HG03064 (cell line): ENCODE measurements around the gene CFAP300.
A peak's percentile ranks its signal among the peaks of the same experiment; 100 is the strongest.

ENCODE experiments used
- ATAC-seq: cut with Tn5 transposase; IDR thresholded peaks from one replicate; pipeline ENCODE4 v1.9.1; 2021; ENCODE audit warnings: low read depth; ENCODE audit not compliant: unreplicated experiment

The CFAP300 gene

DNA sequence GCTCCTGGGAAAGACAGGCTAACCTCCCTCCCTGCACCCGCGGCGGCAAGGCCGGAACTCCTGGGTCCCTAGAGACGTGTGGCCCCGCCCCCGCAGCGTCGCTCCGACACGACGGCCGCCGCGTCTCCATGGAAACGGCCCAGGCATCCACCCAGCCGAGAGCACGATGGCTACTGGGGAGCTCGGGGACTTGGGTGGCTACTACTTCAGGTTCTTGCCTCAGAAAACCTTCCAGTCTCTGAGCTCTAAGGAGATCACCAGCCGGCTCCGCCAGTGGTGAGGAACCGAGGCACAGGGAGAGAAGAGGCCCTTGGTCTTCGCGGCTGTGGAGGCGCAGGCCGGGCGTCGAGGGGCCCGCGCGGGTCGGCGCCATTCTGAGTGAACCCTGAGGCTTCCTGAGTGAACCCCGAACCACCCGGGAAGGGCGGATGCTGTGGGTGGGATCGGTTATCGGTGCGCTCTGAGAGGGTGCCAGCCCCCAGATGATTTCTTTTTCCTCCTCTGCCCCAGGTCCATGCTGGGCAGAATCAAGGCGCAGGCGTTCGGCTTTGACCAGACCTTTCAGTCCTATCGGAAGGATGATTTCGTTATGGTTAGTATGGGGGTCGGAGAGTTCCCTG, at the start of gene CFAP300:
CFAP300 (plus strand) TSS at position 133 of the 620 bp plus-strand sequence; CDS start at position 167, 34 bp downstream.
- no peak for ATAC-seq

DNA sequence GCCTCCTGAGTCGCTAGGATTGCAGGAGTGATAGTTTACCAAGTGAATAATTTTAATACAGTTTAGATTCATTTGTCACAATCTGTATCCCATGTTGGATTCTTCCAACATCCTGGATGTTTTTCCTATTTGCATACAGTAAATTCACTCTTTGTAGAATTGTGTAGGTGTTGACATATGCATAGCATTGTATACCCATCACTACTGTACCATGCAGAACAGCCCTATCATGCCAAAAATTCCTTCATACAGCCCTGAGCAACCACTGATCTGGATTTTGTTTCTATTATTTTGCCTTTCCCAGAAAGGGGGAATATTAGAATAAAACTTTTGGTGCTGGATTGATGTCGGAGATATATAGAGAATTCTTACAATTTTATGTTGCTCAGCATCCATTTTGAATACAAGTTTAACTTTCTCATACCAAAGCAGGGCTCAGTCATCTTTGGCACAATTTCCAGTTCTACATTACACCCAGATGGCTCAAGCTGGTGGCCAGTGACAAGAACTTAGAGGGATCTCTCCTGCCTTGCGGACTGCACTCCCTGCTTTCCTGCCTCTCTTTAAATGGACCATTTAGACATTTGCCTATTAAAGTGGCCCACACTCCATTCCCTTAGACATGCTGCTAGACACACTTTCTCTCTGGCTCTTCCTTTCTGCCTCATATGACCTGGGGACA, 45.4 kb upstream of the CFAP300 start:
- ATAC-seq, result no peak

GRCh38 chr11:102004220-102004619, 43.0 kb upstream of the CFAP300 start:
- no peak for ATAC-seq

DNA sequence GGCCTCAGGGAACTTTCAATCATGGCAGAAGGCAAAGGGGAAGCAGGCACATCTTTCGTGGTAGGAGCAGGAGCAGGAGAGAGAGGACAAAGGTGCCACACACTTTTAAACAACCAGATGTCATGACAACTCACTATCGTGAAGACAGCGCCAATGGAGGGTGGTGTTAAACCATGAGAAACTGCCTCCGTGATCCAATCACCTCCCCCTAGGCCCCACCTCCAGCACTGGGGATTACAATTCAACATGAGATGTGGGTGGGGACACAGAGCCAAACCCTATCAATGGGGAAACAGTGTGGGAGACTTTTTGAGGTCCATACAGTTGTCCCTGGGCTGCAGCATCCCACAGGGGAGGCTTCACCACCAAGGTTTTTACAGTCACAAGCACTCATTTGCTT, 41.9 kb upstream of the CFAP300 start:
- ATAC-seq, result no peak

DNA sequence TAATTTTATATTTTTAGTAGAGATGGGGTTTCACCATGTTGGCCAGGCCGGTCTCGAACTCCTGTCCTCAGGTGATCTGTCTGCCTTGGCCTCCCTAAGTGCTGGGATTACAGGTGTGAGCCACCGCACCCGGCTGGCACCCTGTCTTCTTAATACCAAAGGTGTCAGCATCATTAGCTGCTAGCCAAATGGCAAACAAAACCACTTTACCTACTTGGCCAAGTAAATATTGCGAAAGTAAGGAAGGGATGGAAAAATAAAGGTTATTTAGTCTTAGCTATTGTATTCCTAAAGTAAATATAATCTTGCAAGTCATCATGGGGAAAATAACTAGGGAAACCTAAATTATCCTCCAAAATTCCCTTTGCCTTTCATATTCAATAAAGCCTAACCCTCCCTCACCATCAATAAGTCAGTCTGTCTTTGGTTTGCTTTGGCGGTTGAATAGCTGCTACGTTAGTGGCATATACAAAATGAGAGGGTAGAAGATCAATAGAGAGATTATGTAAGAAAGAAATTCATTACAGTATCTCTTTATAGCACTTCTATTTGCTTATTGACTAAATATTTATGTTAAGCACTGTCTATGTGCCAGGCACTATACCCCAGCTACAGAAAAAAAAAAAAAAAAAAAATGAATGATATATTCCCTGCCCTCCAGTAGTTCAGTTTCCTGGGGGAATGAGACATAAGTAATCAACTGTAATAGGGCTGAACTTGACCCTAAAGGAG, 40.2 kb upstream of the CFAP300 start:
- ATAC-seq, result no peak

GRCh38 chr11:102007567-102008437, 39.4 kb upstream of the CFAP300 start:
- peak; percentile 79 for ATAC-seq

DNA sequence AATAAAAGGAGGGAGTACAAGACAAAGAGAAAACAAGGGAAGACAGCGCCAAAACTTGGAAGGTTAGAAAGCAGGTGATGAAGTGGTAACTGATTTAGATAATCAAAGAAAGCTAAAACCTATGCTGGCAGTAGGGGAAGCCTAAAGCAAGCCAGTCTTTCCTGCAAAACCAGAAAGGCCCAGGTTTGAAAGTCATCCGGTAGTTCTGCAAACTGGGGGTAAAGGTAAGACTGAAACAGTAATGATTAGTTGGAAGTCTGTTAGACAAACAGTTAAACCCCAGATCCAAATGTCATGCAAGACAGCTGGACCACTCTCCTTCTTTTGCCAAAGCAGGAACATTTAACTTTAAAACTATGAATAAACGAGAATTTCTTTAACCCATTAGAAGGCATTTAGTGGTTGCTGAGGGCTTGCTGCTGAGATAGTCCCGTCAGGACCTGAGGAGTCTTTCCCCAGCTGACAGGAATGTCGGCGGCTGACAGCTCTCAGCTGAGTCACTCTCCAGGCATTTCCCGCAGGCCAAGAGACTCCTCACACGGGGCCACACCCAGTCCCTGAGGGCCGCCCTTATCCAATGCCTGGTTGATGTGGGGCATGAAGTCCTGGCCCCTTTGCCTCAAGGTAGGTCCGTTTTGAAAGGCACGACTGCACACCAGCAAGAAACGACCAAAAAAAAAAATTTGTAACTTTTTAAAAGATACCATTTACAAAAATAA, 36.3 kb upstream of the CFAP300 start:
- ATAC-seq, result no peak

DNA sequence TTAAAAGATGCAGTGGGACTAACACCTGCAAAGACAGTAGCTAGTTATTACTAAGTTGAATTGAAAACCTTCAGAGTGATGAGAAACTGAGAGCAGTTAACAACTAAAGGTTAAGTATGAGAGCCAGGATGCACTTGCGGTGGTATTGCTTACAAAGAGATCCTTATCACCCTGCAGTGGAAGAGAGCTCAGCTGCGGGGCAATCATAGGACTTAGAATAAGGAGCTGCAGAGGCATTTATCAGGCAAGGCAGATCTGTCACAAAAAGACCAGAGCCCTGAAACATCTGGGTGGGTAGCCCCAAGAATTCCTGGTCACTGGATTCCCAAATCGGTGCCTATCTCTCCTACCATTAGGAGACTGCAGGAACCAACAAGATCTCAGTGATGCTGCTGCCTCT, 34.3 kb upstream of the CFAP300 start:
- no peak for ATAC-seq

DNA sequence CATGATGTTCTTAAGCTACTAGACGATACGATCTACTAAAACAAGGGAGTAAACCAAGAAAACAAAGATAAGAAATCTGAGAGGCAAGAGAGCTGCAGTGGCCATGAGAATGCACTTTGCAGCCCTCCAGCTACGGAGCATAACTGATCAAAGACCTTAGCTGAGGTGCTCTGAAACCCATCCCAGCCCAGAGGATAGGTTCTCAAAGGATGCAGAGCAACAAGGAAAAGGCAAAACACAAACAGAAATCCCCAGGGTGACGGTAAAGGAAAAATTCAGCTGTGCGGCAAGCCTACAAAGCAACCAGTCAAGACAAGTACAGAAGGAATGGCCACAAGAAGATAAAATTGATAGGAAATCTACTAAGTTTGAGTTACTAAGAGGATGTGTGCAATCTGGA, 32.5 kb upstream of the CFAP300 start:
- ATAC-seq, result no peak

DNA sequence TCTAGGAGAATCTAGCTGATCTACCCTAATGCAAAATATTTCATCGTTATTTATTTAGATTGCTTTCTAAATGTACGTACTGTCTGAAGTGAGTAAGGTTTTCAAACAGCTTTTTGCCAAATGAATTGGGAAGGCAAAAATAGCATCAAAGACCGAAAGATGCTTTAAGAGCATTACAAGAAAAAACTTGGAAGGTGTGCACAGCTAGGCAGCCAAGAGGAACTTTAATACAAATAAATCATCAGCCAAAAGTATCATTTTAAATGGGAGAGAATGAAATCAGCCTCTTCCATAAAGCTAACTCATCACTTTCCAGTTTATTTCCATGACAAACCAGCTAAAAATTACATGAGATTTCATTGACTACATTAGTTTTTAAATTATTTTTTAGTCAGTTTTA, 30.2 kb upstream of the CFAP300 start:
- ATAC-seq, result no peak

DNA sequence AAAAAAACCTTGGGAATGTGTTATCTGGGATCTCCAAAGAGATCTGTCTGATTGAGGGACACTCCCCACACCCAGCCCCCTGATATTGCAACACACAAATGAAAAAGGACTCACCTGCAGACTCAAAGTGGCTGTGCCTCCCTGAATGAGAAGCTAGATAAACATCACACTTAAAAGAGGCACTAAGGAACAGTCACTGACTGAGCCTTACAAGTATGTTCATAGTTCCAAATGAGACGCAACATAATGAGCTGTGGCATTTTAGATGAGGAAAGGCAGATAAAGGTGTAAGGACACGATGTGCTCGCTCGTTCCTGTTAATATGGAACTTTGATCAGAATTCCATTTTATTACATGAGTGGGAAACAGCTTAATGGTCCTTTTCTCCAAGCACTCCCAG, 21.0 kb upstream of the CFAP300 start:
- no peak for ATAC-seq

DNA sequence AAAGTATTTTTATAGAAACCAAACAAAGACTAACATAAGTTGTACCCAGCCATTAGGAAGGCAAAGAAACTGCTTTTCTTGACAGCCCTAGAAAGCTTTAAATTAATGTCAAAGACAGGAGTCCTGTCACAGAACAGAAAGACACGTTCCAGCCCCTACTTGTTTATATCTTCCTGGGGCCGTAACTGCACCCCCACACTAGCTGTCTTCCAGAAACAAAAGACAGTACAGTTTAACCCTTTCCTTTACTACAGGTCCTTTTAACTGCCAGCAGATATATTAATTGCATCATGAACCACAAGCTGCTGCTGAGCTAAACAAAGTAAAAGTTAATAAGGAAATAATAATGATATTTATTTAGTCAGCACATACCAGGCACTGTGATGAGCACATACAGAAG, 20.3 kb upstream of the CFAP300 start:
- no peak for ATAC-seq

DNA sequence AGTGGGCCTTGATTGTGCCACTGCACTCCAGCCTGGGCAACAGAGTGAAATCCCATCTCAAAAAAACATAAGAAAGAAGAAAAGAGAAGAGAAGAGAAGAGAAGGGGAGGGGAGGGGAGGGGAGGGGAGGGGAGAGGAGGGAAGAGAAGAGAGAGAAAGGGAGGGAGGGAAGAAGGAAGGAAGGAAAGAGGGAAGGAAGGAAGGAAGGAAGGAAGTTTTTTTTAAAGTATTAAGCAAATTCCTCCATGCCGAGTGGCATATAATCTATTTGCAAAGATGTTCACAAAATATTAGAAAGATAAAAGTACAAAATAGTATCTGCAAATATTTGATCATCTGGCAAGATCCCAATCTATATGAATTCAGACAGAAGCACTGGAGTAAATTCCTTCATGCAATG, 10.5 kb upstream of the CFAP300 start:
- ATAC-seq, result no peak

DNA sequence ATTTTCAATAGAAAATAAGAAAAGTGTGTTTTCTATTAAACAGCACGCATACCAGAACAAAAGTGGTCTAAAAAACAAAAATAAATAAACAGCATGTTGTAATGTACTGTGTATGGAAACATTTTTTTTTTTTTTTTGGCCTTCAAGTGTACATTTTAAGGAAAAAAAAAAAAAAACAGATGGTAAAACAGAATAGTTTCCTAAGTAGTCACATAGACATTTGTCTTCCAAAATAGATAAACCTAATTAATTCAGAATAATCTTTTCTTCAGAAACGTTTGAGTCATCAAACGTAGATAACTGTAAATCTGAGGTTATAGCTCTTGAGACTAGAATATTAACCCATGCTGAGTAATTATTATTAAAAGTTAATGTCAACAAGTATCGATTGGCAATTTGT, 396 bp upstream of the CFAP300 start:
- ATAC-seq, result no peak

- ATAC-seq, result no peak
Measured at GRCh38 chr11:102050927-102051575, 3.8 kb downstream of the CFAP300 start.

DNA sequence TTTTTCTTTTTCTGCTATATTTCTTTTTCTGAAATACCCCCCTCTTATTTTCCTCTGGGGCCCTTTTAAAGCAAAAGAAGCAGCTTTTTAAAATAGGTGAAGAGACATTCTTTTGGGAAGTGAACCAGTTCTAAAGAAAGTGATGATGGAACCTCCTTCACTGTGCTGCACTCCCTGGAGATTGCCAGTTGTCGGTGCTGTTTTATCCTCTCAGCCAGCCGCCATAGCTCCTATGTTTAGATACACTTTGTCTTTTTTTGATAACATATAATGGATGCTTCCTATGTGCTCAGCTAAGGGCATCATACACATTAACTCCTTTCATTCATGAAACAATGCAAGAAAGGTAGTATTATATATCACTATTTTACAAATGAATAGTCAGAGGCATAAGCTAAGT, 14.0 kb downstream of the CFAP300 start:
- no peak for ATAC-seq

DNA sequence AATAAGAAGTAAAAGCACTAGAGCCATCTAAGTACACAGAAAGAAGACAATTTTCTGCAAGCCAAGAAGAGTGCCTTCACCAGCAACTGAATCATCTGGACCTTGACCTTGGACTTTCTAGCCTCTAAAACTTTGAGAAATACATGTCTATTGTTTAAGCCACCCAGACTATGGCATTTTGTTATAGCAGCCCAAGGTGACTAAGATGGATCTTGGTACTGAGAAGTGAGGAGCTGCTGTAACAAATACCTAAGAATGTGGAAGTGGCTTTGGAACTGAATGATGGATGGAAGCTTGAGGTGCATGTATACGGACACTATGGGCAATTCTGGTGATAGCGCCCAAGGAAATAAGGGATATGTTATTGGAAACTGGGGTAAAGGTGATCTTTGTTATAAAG, 14.9 kb downstream of the CFAP300 start:
- no peak for ATAC-seq

GRCh38 chr11:102064316-102064715, 17.1 kb downstream of the CFAP300 start:
- ATAC-seq, result no peak

DNA sequence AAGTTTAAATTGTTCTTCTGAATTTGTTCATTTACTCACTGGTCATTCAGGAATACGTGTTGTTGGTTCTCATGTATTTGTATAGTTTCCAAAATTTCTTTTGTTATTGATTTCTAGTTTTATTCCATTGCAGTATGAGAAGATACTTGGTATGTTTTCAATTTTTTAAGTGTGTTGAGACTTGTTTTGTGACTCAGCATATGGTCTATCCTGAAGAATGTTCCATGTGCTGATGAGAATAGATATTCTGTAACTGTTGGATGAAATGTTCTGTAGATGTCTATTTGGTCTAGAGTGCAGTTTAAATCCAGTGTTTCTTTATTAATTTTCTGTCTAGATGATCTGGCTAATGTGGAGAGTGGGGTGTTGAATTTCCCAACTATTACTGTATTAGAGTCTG, 23.5 kb downstream of the CFAP300 start:
- ATAC-seq, result no peak
